H1 (cell line): ENCODE data around the gene ANK2. TPM values are rescaled to one million over a fixed set of nuclear protein-coding genes. Genes with fewer than 3 reads are reported as not detected.
A peak's percentile ranks its signal among the peaks of the same experiment; 100 is the strongest.

Experiments
- CTCF ChIA-PET: fragments of 300-600 bp; sonication (Branson Sonifier 250); formaldehyde crosslinking; loops from one replicate; lab custom pipeline; 2021; ENCODE audit not compliant: partially characterized antibody; lab: Charles Lee
- POLR2A ChIA-PET: fragments of 300-600 bp; sonication (Branson Sonifier 250); formaldehyde crosslinking; loops from one replicate; lab custom pipeline; 2021; ENCODE audit warnings: inconsistent platforms; ENCODE audit not compliant: partially characterized antibody; lab: Charles Lee
- DNase-seq, 2 experiments: peaks; one replicate each; pipeline versions ENCODE4 v3.0.0 to v3.0.0-alpha.2; 2010 to 2022; ENCODE audit warnings: low spot score in 2 of 2, low read depth in 1 of 2, mixed read lengths in 1 of 2
- FAIRE-seq: peaks from 2 replicates; lab custom pipeline; 2011; peaks lifted over from hg19 to GRCh38; lab: Jason Lieb, UNC
- H2AFZ ChIP-seq: 2 replicates; pipeline ENCODE4 v1.8.1; 2012; ENCODE audit warnings: low read length, inconsistent platforms
- H2AK5ac ChIP-seq: 2 replicates; pipeline ENCODE4 v1.6.1; 2013; ENCODE audit warnings: low read depth, low read length
- H2BK120ac ChIP-seq: replicated peaks from 2 replicates; pipeline ENCODE3; 2013; ENCODE audit warnings: low read depth, low read length, inconsistent platforms
- H2BK12ac ChIP-seq: 2 replicates; pipeline ENCODE4 v1.6.1; 2013; ENCODE audit warnings: low read depth, low read length
- H2BK15ac ChIP-seq: 2 replicates; pipeline ENCODE4 v1.6.1; 2013; ENCODE audit warnings: low read length
- H2BK20ac ChIP-seq: 2 replicates; pipeline ENCODE4 v1.6.1; 2013; ENCODE audit warnings: low read length
- H2BK5ac ChIP-seq: 2 replicates; pipeline ENCODE4 v1.6.1; 2013; ENCODE audit warnings: low read depth, low read length
- H3K14ac ChIP-seq: 2 replicates; pipeline ENCODE4 v1.6.1; 2013; ENCODE audit warnings: inconsistent platforms; ENCODE audit not compliant: insufficient read length
- H3K18ac ChIP-seq: 2 replicates; pipeline ENCODE4 v1.6.1; 2013; ENCODE audit warnings: low read length; ENCODE audit errors: extremely low read depth
- H3K23ac ChIP-seq: 2 replicates; pipeline ENCODE4 v1.6.1; 2013; ENCODE audit warnings: inconsistent platforms; ENCODE audit not compliant: insufficient read length
- H3K23me2 ChIP-seq: 2 replicates; pipeline ENCODE4 v1.6.1; 2013; ENCODE audit warnings: low read depth, low read length
- H3K27ac ChIP-seq: 2 replicates; pipeline ENCODE4 v1.6.1; 2011; ENCODE audit warnings: low read depth, low read length, inconsistent platforms
- H3K27me3 ChIP-seq, 4 experiments: replicated peaks in 1 of 4; 1 replicate in 1 of 4; 2 replicates in 3 of 4; pipeline versions ENCODE4 v1.6.1 to v1.8.1; 2011 to 2013; ENCODE audit warnings: low read length in 3 of 4, mild to moderate bottlenecking in 3 of 4, inconsistent platforms in 2 of 4, mixed read lengths in 2 of 4, moderate library complexity in 1 of 4; ENCODE audit not compliant: control insufficient read depth in 3 of 4, insufficient read depth in 3 of 4; ENCODE audit errors: extremely low read depth in 1 of 4
- H3K36me3 ChIP-seq, 4 experiments: 2 replicates each; pipeline versions ENCODE4 v1.6.1 to v1.8.1; 2011 to 2013; ENCODE audit warnings: mild to moderate bottlenecking in 4 of 4, low read length in 3 of 4, moderate library complexity in 2 of 4, control low read depth in 1 of 4, inconsistent platforms in 1 of 4; ENCODE audit not compliant: insufficient read depth in 4 of 4, control insufficient read depth in 2 of 4
- H3K4ac ChIP-seq: replicated peaks from 2 replicates; pipeline ENCODE3; 2013; ENCODE audit warnings: low read length, low read depth, mixed read lengths, inconsistent platforms; ENCODE audit not compliant: insufficient read length
- H3K4me1 ChIP-seq, 4 experiments: replicated peaks in 1 of 4; 1 replicate in 1 of 4; 2 replicates in 3 of 4; pipeline versions ENCODE4 v1.6.1 to v1.8.1; 2011 to 2013; ENCODE audit warnings: low read length in 3 of 4, inconsistent platforms in 2 of 4, mixed read lengths in 1 of 4; ENCODE audit not compliant: insufficient read depth in 4 of 4, control insufficient read depth in 3 of 4
- H3K4me2 ChIP-seq, 2 experiments: 2 replicates each; pipeline versions ENCODE4 v1.6.1 to v1.8.1; 2011 to 2013; ENCODE audit warnings: low read depth in 2 of 2, low read length in 2 of 2, control low read depth in 1 of 2, inconsistent platforms in 1 of 2, mild to moderate bottlenecking in 1 of 2; ENCODE audit not compliant: insufficient read depth in 1 of 2
- H3K4me3 ChIP-seq, 4 experiments: fragments of 200-600, 300-600 bp in 1 of 4; sonication (generic), shearing (Covaris generic), sonication (Bioruptor Twin) in 1 of 4; 2 replicates each; pipeline versions ENCODE4 v1.5.1 to v1.8.1; 2011 to 2016; ENCODE audit warnings: low read length in 4 of 4, low read depth in 3 of 4, control low read depth in 2 of 4, inconsistent platforms in 2 of 4, mild to moderate bottlenecking in 2 of 4, mixed read lengths in 1 of 4, moderate library complexity in 1 of 4; ENCODE audit not compliant: insufficient read depth in 2 of 4; ENCODE audit errors: extremely low read depth in 1 of 4
- H3K56ac ChIP-seq: replicated peaks from 2 replicates; pipeline ENCODE3; 2013; ENCODE audit warnings: low read depth, mild to moderate bottlenecking, mixed read lengths, low read length, inconsistent platforms; ENCODE audit not compliant: insufficient read length
- H3K79me1 ChIP-seq: 2 replicates; pipeline ENCODE4 v1.6.1; 2013; ENCODE audit warnings: low read depth, low read length, control low read depth
- H3K79me2 ChIP-seq, 2 experiments: 2 replicates each; pipeline versions ENCODE4 v1.6.1 to v1.8.1; 2012 to 2013; ENCODE audit warnings: low read length in 2 of 2, mild to moderate bottlenecking in 2 of 2, inconsistent platforms in 1 of 2; ENCODE audit not compliant: insufficient read depth in 2 of 2, control insufficient read depth in 1 of 2
- H3K9ac ChIP-seq, 4 experiments: replicated peaks in 1 of 4; 1 replicate in 1 of 4; 2 replicates in 3 of 4; pipeline versions ENCODE4 v1.6.1 to v1.8.1; 2011 to 2013; ENCODE audit warnings: low read depth in 3 of 4, low read length in 3 of 4, control low read depth in 2 of 4, mild to moderate bottlenecking in 2 of 4, moderate library complexity in 2 of 4, inconsistent platforms in 1 of 4; ENCODE audit errors: extremely low read depth in 1 of 4
- H3K9me3 ChIP-seq, 2 experiments: 2 replicates each; pipeline versions ENCODE4 v1.6.1 to v1.8.1; 2012 to 2013; ENCODE audit warnings: mild to moderate bottlenecking in 2 of 2, moderate library complexity in 2 of 2, control low read depth in 1 of 2, inconsistent platforms in 1 of 2, low read depth in 1 of 2, low read length in 1 of 2, mixed read lengths in 1 of 2; ENCODE audit not compliant: insufficient read depth in 2 of 2
- H4K20me1 ChIP-seq, 2 experiments: replicated peaks in 1 of 2; 2 replicates each; pipeline versions ENCODE3 to v1.8.1; 2011 to 2013; ENCODE audit warnings: inconsistent platforms in 2 of 2, low read length in 2 of 2, mild to moderate bottlenecking in 1 of 2; ENCODE audit not compliant: insufficient read depth in 2 of 2, control insufficient read depth in 1 of 2
- H4K5ac ChIP-seq: 2 replicates; pipeline ENCODE4 v1.6.1; 2013; ENCODE audit warnings: low read length, low read depth, mixed read lengths, inconsistent platforms; ENCODE audit not compliant: insufficient read length
- H4K8ac ChIP-seq: 2 replicates; pipeline ENCODE4 v1.8.0; 2013; ENCODE audit warnings: mild to moderate bottlenecking, moderate library complexity, low read length, inconsistent platforms; ENCODE audit not compliant: insufficient read depth; ENCODE audit errors: extremely low read depth
- H4K91ac ChIP-seq: replicated peaks from 2 replicates; pipeline ENCODE3; 2013; ENCODE audit warnings: low read length, mixed read lengths, inconsistent platforms; ENCODE audit not compliant: insufficient read length
- BCL11A ChIP-seq, 2 experiments: IDR thresholded peaks; one replicate each; pipeline ENCODE4 v1.6.1; 2011; ENCODE audit warnings: low read depth in 2 of 2, low read length in 2 of 2, mild to moderate bottlenecking in 2 of 2
- CBX5 ChIP-seq: fragments of 300-800, 300-1000 bp; sonication (generic); IDR thresholded peaks from 2 replicates; pipeline ENCODE4 v1.7.1; 2016; ENCODE audit warnings: antibody characterized with exemption, low read length, low read depth
- CEBPB ChIP-seq: IDR thresholded peaks from 2 replicates; pipeline ENCODE4 v1.6.1; 2012; ENCODE audit warnings: low read depth, low read length
- CREB1 ChIP-seq: IDR thresholded peaks from 2 replicates; pipeline ENCODE4 v1.6.1; 2012; ENCODE audit warnings: inconsistent platforms
- HDAC2 ChIP-seq, 2 experiments: fragments of 300-600 bp in 1 of 2; sonication (generic) in 1 of 2; IDR thresholded peaks; 2 replicates each; pipeline ENCODE4 v1.6.1; 2011 to 2012; ENCODE audit warnings: low read depth in 2 of 2, low read length in 2 of 2, mild to moderate bottlenecking in 2 of 2, moderate library complexity in 2 of 2, borderline replicate concordance in 1 of 2, inconsistent platforms in 1 of 2
- MAFK ChIP-seq: IDR thresholded peaks from 2 replicates; pipeline ENCODE4 v1.6.1; 2012; ENCODE audit warnings: low read depth, mild to moderate bottlenecking, improper control_type of control experiment, low read length
- RAD21 ChIP-seq, 2 experiments: IDR thresholded peaks in 1 of 2; conservative IDR thresholded peaks in 1 of 2; 2 replicates each; pipeline ENCODE4 v1.6.1; 2011; ENCODE audit warnings: low read depth in 2 of 2, low read length in 2 of 2, improper control_type of control experiment in 1 of 2, inconsistent platforms in 1 of 2, mild to moderate bottlenecking in 1 of 2, moderate library complexity in 1 of 2
- RFX5 ChIP-seq: IDR thresholded peaks from 2 replicates; pipeline ENCODE4 v1.6.1; 2011; ENCODE audit warnings: low read depth, low read length, improper control_type of control experiment, borderline replicate concordance
- TAF1 ChIP-seq: IDR thresholded peaks from 2 replicates; pipeline ENCODE4 v1.6.1; 2011; ENCODE audit warnings: mild to moderate bottlenecking, low read depth, low read length
- TAF7 ChIP-seq: optimal IDR thresholded peaks from 2 replicates; pipeline ENCODE3; 2011; ENCODE audit warnings: low read depth, mild to moderate bottlenecking, inconsistent platforms, low read length, moderate library complexity, borderline replicate concordance
- TBP ChIP-seq: IDR thresholded peaks from 2 replicates; pipeline ENCODE4 v1.6.1; 2011; ENCODE audit warnings: low read depth, low read length, improper control_type of control experiment
- TCF12 ChIP-seq: IDR thresholded peaks from 2 replicates; pipeline ENCODE4 v1.6.1; 2011; ENCODE audit warnings: low read depth, mild to moderate bottlenecking, low read length
- WGBS, 2 experiments: shearing (Covaris generic) in 1 of 2; methylation state at CpG; one replicate each; pipeline versions ENCODE4 v1.1.6 to v1.1.7; 2013 to 2015; ENCODE audit warnings: low lambda C conversion rate in 2 of 2, mixed read lengths in 2 of 2, inconsistent platforms in 1 of 2, low coverage in 1 of 2, missing lambda C conversion rate in 1 of 2; ENCODE audit not compliant: insufficient replicate concordance in 2 of 2, insufficient coverage in 1 of 2, insufficient read length in 1 of 2; ENCODE audit errors: extremely low coverage in 1 of 2, missing lambda C conversion rate in 1 of 2; 5-methylcytosine and 5-hydroxymethylcytosine counted together
- polyA plus RNA-seq, 7 experiments: library from polyadenylated mRNA; depleted of rRNA in 3 of 7; stranded (reverse) in 5 of 7; unstranded in 2 of 7; fragments of >200 nt in 5 of 7; fragments of 200-250 nt in 2 of 7; gene quantifications; 1 replicate in 5 of 7; 2 replicates in 1 of 7; 4 replicates in 1 of 7; pipeline versions ENCODE4 v1.2.1 to v1.2.3, GENCODE V29; 2011 to 2013; ENCODE audit warnings: missing spikeins in 2 of 7, mixed read lengths in 2 of 7
- total RNA-seq: library from RNA; stranded (reverse); fragmentation: NEBNext Ultra II Directional; extraction: Animal tissue kit (Norgen Biotek cat#: 25700); gene quantifications from 2 replicates; pipeline ENCODE4 v1.2.1, GENCODE V29; 2021

The ANK2 gene
- total and polyA plus RNA-seq, 2 of the 8 experiments (the other 6 are each of a cell fraction or from before 2014, with no cell fraction given), result 14.2 to 35.1 TPM

GRCh38 chr4:113278324-113278934 lies 229.0 kb downstream of the ANK2 start:
- CTCF ChIA-PET, result interaction anchor here (0.6 to 3.8 kb wide), 14 partner anchors 9 to 116 kb away, joined by 3 to 78 read pairs (median 4); no protein-coding TSS in a partner anchor
- WGBS, 2 experiments, result 25% methylated on average over 8 of the region's 8 CpGs; no CpG with 5 or more reads in 1 of the 2 experiments
- no peak for TF ChIP-seq TAF7
- TF ChIP-seq CREB1, result 0 out of 2 replicates have a peak, but pooled peaks have one; percentile 28
- TF ChIP-seq RFX5, result no peak
- no peak for TF ChIP-seq CEBPB
- no peak for TF ChIP-seq CBX5
- no peak for TF ChIP-seq TCF12
- TF ChIP-seq TBP, result no peak
- TF ChIP-seq MAFK, result peak; percentile 59; the same call in 1 of the 2 replicates
- peak; percentile 93 to 94 for TF ChIP-seq RAD21 (IDR thresholded peaks at IDR 0.05 in 1 of 2, conservative IDR thresholded peaks at IDR 0.05 in 1 of 2; ENCODE audit: low read depth in 2 of 2, low read length in 2 of 2)
- no peak for TF ChIP-seq TAF1
- no peak for TF ChIP-seq BCL11A (IDR thresholded peaks at IDR 0.05; ENCODE audit: low read depth in 2 of 2, low read length in 2 of 2)
- no peak for TF ChIP-seq HDAC2 (IDR thresholded peaks at IDR 0.05; ENCODE audit: borderline replicate concordance in 1 of 2, low read depth in 2 of 2, low read length in 2 of 2)

More at GRCh38 chr4:113278324-113278934, 229.0 kb downstream of the ANK2 start:
- no peak overlapping the region for H3K23ac ChIP-seq
- no peaks in the 10 kb centered on the region for H3K4me1 ChIP-seq
- H3K4me3 ChIP-seq, result no peak overlapping the region
- no peaks in the 10 kb centered on the region for H4K20me1 ChIP-seq
- H3K4ac ChIP-seq, result no peak overlapping the region
- H3K27me3 ChIP-seq, result no peaks in the 10 kb centered on the region
- H4K5ac ChIP-seq, result no peak overlapping the region
- no peak overlapping the region for H2AK5ac ChIP-seq
- peak; percentile 31 to 80 for DNase-seq
- no peaks in the 10 kb centered on the region for H3K9me3 ChIP-seq
- no peak overlapping the region for H3K56ac ChIP-seq
- H2BK20ac ChIP-seq, result no peak overlapping the region
- POLR2A ChIA-PET, result no interaction called here
- no peak overlapping the region for H2AFZ ChIP-seq
- no peak overlapping the region for H4K91ac ChIP-seq
- no peak overlapping the region for H2BK15ac ChIP-seq
- no peak overlapping the region for H3K18ac ChIP-seq
- no peak overlapping the region for H4K8ac ChIP-seq
- no peak overlapping the region for H3K14ac ChIP-seq
- no peak overlapping the region for H3K27ac ChIP-seq
- H2BK5ac ChIP-seq, result no peak overlapping the region
- peaks cover 0 to 20% (median 3%) of the 10 kb centered on the region in 4 experiments; a peak in 4 of 8 replicates for H3K36me3 ChIP-seq
- H3K23me2 ChIP-seq, result no peaks in the 10 kb centered on the region
- no peaks in the 10 kb centered on the region for H3K79me2 ChIP-seq
- H3K9ac ChIP-seq, result no peak overlapping the region
- H3K4me2 ChIP-seq, result no peak overlapping the region
- FAIRE-seq, result peak; percentile 98
- H2BK120ac ChIP-seq, result no peak overlapping the region
- H3K79me1 ChIP-seq, result no peaks in the 10 kb centered on the region
- no peak overlapping the region for H2BK12ac ChIP-seq
